Ovary (tissue), 10 donors: ENCODE results near the gene MYCL. TPM values are rescaled to one million over a fixed set of nuclear protein-coding genes. Genes with fewer than 3 reads are reported as not detected.

Experiments
- DNase-seq, 5 donors: peaks; one replicate each; pipeline ENCODE4 v3.0.0-alpha.2; 2019 to 2020
- H3K27ac ChIP-seq, 2 donors: fragments of 200-600 bp; one replicate each; pipeline versions ENCODE4 v1.5.1 to v1.8.0; 2019 to 2022
- H3K27me3 ChIP-seq: fragments of 200-600 bp; one replicate; pipeline ENCODE4 v1.8.0; 2022
- H3K36me3 ChIP-seq: fragments of 200-600 bp; sonication (generic); one replicate; pipeline ENCODE4 v1.5.1; 2019
- H3K4me1 ChIP-seq: one replicate; pipeline ENCODE4 v1.8.1; 2013; ENCODE audit warnings: mild to moderate bottlenecking, moderate library complexity; ENCODE audit not compliant: insufficient read depth
- H3K4me3 ChIP-seq: fragments of 200-600 bp; sonication (generic); one replicate; pipeline ENCODE4 v1.5.1; 2017
- H3K9me3 ChIP-seq, 2 donors: fragments of 200-600 bp in 1 of 2; sonication (generic) in 1 of 2; one replicate each; pipeline versions ENCODE4 v1.5.1 to v1.8.1; 2013 to 2019; ENCODE audit warnings: mild to moderate bottlenecking in 1 of 2, moderate library complexity in 1 of 2
- EP300 ChIP-seq: sonication (generic); formaldehyde crosslinking; IDR thresholded peaks from one replicate; pipeline ENCODE4 v1.6.1; 2017; ENCODE audit warnings: antibody characterized with exemption
- POLR2A ChIP-seq: fragments of 450-650 bp; IDR thresholded peaks from one replicate; pipeline ENCODE4 v1.6.1; 2017; ENCODE audit warnings: antibody characterized with exemption, mild to moderate bottlenecking, moderate library complexity
- WGBS, 3 donors: extraction: QIAGEN DNeasy Blood & Tissue Kit in 1 of 3; methylation state at CpG; one replicate each; pipeline versions ENCODE4 v1.1.5 to v1.1.7; 2013 to 2017; 5-methylcytosine and 5-hydroxymethylcytosine counted together
- intact Hi-C, 4 donors: fragments of 100-400 bp; cut with DNase I; formaldehyde crosslinking; loops; one replicate each; pipeline versions ENCODE4 v1.11.0 to v1.15.1; 2022 to 2023
- long read RNA-seq, 3 donors: library from polyadenylated mRNA in 2 of 3; unstranded in 2 of 3; transcript quantifications; one replicate each; pipeline ENCODE4 v2.0.0 and lab custom pipeline, GENCODE V29; 2021 to 2026
- polyA plus RNA-seq, 2 donors: library from polyadenylated mRNA; stranded (reverse); fragments of 200-250 nt in 1 of 2; fragments of 350-450 nt in 1 of 2; fragmentation: Illumina TruSeq in 1 of 2; extraction: RNeasy Lipid Tissue Mini Kit (QIAGEN cat#74804) in 1 of 2; gene quantifications; one replicate each; pipeline ENCODE4 v1.2.3, GENCODE V29; 2013 to 2014
- total RNA-seq, 7 donors: library from RNA; depleted of rRNA in 2 of 7; stranded (reverse); fragments of >200 nt in 2 of 7; fragmentation: NEBNext Ultra II Directional in 3 of 7; extraction: Animal tissue kit (Norgen Biotek cat#: 25700) in 3 of 7; gene quantifications; one replicate each; pipeline versions ENCODE4 v1.1.0 to v1.2.4, GENCODE V29; 2016 to 2023
- TF ChIP-seq, protein P1 (sequence below), 3 donors: fragments of 450-650 bp in 2 of 3; fragments of 200-600 bp in 1 of 3; IDR thresholded peaks; one replicate each; pipeline versions ENCODE4 v1.5.1 to v1.8.0; 2016 to 2022; ENCODE audit warnings: antibody characterized with exemption in 3 of 3, mild to moderate bottlenecking in 1 of 3
- donor health status: DM: no; HTN: no; CAD: no; lungs with moderate emphysema.
- donor health status: DM: no; HTN: no; CAD: no.
- donor health status: Bipolar disorder and iron deficiency.
- donor health status: DM: yes; HTN: yes; CAD: no.
- donor health status: DM: no; HTN: no; CAD: no.
- donor health status: DM: yes; HTN: yes; CAD: no.

MYCL gene, protein sequence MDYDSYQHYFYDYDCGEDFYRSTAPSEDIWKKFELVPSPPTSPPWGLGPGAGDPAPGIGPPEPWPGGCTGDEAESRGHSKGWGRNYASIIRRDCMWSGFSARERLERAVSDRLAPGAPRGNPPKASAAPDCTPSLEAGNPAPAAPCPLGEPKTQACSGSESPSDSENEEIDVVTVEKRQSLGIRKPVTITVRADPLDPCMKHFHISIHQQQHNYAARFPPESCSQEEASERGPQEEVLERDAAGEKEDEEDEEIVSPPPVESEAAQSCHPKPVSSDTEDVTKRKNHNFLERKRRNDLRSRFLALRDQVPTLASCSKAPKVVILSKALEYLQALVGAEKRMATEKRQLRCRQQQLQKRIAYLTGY
- 1 to 10 TPM in 3 of 7 donors, under 1 TPM in 3, not detected in 1; 0.24 to 4.8 (median 0.96) TPM for total RNA-seq
- polyA plus RNA-seq: 1 to 10 TPM in 1 of 2 donors, under 1 TPM in 1; 0.13 to 1.3 TPM
- long read RNA-seq, donor 1: 0 reads
- long read RNA-seq, donor 2, partial matches to known transcripts: 0 of 5 reads
- long read RNA-seq, donor 2, other reads (novel, unspliced or antisense): 0 of 5 reads
- long read RNA-seq, donor 3, partial matches to known transcripts: 0 of 1 reads
- long read RNA-seq, donor 3, other reads (novel, unspliced or antisense): 0 of 1 reads

- peaks cover 10% of the 10 kb centered on the region for H3K4me1 ChIP-seq
- intact Hi-C loops: loop anchor here in 2 of 4 donors (5.0 kb wide), 1 partner anchor 85 kb away; no protein-coding TSS in a partner anchor
- no peaks in the 10 kb centered on the region for H3K9me3 ChIP-seq
- peak; percentile 35 to 66 (median 42) for DNase-seq
- H3K27ac ChIP-seq: no peak within 1 kb of the TSS
- TF ChIP-seq POLR2A: no peak
- TF ChIP-seq, protein P1, sequence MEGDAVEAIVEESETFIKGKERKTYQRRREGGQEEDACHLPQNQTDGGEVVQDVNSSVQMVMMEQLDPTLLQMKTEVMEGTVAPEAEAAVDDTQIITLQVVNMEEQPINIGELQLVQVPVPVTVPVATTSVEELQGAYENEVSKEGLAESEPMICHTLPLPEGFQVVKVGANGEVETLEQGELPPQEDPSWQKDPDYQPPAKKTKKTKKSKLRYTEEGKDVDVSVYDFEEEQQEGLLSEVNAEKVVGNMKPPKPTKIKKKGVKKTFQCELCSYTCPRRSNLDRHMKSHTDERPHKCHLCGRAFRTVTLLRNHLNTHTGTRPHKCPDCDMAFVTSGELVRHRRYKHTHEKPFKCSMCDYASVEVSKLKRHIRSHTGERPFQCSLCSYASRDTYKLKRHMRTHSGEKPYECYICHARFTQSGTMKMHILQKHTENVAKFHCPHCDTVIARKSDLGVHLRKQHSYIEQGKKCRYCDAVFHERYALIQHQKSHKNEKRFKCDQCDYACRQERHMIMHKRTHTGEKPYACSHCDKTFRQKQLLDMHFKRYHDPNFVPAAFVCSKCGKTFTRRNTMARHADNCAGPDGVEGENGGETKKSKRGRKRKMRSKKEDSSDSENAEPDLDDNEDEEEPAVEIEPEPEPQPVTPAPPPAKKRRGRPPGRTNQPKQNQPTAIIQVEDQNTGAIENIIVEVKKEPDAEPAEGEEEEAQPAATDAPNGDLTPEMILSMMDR (IDR thresholded peaks at IDR 0.05): peak in 2 of 3 donors; percentile 38 to 45
- no peaks in the 10 kb centered on the region for H3K36me3 ChIP-seq
- H3K27me3 ChIP-seq: no peaks in the 10 kb centered on the region
- WGBS, 3 donors: 0 to 1% (median 0%) methylated on average over 48 to 92 of the region's 92 CpGs
- peak within 1 kb of the TSS; percentile 32 for H3K4me3 ChIP-seq
Measured at GRCh38 chr1:39901714-39902459, at the start of gene MYCL. TSS of gene MYCL (minus strand) at chr1:39901917. CDS start at chr1:39901434, 483 bp downstream.

- intact Hi-C loops: no loop called here
- 88 to 89% (median 89%) methylated on average over 2 of the region's 2 CpGs for WGBS, 3 donors
- H3K36me3 ChIP-seq: no peaks in the 10 kb centered on the region
Measured at GRCh38 chr1:39949891-39950290, 48.2 kb upstream of the MYCL start.

GRCh38 chr1:39947260-39947659 lies 45.5 kb upstream of the MYCL start:
- intact Hi-C loops: no loop called here
- Histone ChIP-seq H3K9me3 (no peaks in the 10 kb centered on the region), H3K4me1 (no peaks in the 10 kb centered on the region), H3K27me3 (no peaks in the 10 kb centered on the region), H3K36me3 (no peaks in the 10 kb centered on the region), H3K4me3 (no peak overlapping the region), H3K27ac (no peak overlapping the region)
- TF ChIP-seq POLR2A (no peak), EP300 (no peak)
- TF ChIP-seq, protein P1 (IDR thresholded peaks at IDR 0.05): no peak
- DNase-seq: no peak
- WGBS, 3 donors: 64 to 72% (median 71%) methylated on average over 4 of the region's 4 CpGs

More at GRCh38 chr1:39949891-39950290, 48.2 kb upstream of the MYCL start:
- Histone ChIP-seq H3K27ac (no peak overlapping the region), H3K27me3 (no peaks in the 10 kb centered on the region), H3K9me3 (no peaks in the 10 kb centered on the region), H3K4me3 (no peak overlapping the region), H3K4me1 (no peaks in the 10 kb centered on the region)
- no peak for DNase-seq
- TF ChIP-seq EP300: no peak
- TF ChIP-seq, protein P1 (IDR thresholded peaks at IDR 0.05): no peak
- no peak for TF ChIP-seq POLR2A

- H3K27ac ChIP-seq: no peak overlapping the region
- H3K36me3 ChIP-seq: no peaks in the 10 kb centered on the region
- no peaks in the 10 kb centered on the region for H3K4me1 ChIP-seq
- no peaks in the 10 kb centered on the region for H3K9me3 ChIP-seq
- TF ChIP-seq POLR2A (no peak), EP300 (no peak)
- TF ChIP-seq, protein P1 (IDR thresholded peaks at IDR 0.05): no peak
- no peaks in the 10 kb centered on the region for H3K27me3 ChIP-seq
- 50 to 70% (median 57%) methylated on average over 4 of the region's 4 CpGs for WGBS, 3 donors
- no peak overlapping the region for H3K4me3 ChIP-seq
- intact Hi-C loops: no loop called here
- no peak for DNase-seq
Measured at GRCh38 chr1:39946216-39946615, 44.5 kb upstream of the MYCL start.
